ENCODE measurements around the gene RGS19. TPM values are rescaled to one million over a fixed set of nuclear protein-coding genes. Genes with fewer than 3 reads are reported as not detected.

RGS19 gene
- total RNA-seq, 1 donor from 2014 or later = 40.3 TPM

GRCh38 chr20:64037498-64038213 lies 41.7 kb downstream of the RGS19 start:
- DNase-seq (ENCODE audit: extremely low read depth, low read depth, low spot score) = no peak

- DNase-seq (ENCODE audit: extremely low read depth, low read depth, low spot score) = no peak
Measured at GRCh38 chr20:64037199-64037497, 42.2 kb downstream of the RGS19 start.

DNA sequence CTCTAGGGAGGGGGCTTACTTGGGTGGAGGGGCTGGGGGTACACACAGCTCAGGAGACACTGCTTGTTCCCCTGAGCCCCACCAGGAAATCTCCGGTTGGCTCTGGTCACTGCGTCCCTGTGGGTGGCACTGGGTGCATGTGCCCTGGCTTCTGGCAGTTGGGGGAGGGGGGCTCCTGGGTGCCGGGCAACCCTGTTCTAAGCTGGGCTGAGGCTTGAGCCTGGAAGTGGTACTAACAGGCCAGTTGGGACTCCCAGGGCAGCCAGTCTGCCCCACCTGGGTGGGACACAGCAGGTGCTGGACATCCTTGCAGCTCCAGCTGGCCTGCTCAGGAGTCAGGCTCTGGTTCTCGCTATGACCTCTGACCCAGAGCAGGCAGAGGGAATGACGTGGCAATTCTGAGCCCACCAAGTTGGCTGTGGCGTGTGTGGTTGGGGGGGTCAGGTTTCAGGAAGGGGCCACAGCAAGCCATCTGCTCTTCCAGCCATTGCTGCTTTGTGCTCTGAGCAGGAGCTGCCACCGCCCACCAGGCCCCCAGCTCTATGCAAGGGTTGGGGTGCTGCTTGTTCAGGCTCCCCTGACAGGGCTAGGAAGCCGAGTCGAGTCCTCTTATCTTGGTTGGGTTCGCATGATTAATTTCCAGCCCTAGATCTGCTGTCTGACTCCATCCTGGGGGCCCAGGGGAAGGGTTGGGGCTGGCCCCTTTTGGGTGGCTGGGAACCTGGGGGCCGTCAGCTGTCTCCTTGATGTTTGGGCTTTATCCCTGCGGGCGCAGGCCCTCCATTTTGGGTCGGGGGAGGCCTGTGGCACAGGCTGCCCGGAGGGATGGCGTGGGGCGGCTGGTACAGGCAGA lies 42.7 kb downstream of the RGS19 start:
- no peak for DNase-seq (ENCODE audit: extremely low read depth, low read depth, low spot score)

GRCh38 chr20:64035933-64036345 lies 43.4 kb downstream of the RGS19 start, which contains the start of gene C20orf204:
TSS of gene C20orf204 (plus strand) at chr20:64036182. CDS start at chr20:64036324, 142 bp downstream.
- DNase-seq (ENCODE audit: extremely low read depth, low read depth, low spot score) = no peak

DNA sequence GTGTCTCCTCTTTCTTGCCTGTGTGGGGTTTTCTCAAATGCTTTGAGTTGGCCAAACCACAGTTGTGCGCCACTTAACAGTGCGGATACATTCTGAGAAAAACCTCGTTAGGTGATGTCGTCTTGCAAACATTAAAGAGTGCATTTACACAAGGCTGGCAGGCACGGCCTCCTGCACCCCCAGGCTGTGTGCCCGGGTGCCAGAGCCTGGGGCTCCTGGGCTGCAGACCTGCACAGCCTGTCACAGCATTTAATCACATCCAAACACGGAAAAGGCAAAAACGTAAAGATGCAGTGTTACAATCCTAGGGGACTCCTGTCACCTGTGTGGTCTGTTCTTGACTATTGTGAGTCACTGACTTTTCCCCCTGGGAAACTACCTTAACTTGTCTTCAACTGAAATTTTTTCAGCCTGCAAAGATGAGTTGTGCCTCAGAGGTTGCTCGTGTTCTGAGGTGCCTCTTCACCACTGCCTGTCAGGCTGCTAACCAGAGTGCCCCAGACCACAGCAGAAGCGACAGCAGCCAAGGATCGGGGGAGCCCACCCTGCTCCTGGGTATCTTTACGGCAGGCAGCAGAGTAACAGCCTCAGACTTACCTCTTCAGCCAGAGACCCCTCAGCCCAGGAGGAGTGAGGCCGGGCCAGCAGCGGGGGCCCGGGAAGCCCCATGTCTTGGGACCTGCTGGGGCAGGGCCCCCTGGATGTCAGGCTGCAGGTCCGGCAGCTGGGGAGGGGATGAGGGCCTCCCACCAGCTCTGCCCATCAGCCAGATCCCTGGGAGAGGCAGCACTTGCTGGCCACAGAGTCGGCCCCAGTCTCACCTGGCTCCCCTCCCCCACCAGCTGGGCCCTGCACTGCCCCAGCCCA lies 44.0 kb downstream of the RGS19 start:
- no peak for DNase-seq (ENCODE audit: extremely low read depth, low read depth, low spot score)

DNA sequence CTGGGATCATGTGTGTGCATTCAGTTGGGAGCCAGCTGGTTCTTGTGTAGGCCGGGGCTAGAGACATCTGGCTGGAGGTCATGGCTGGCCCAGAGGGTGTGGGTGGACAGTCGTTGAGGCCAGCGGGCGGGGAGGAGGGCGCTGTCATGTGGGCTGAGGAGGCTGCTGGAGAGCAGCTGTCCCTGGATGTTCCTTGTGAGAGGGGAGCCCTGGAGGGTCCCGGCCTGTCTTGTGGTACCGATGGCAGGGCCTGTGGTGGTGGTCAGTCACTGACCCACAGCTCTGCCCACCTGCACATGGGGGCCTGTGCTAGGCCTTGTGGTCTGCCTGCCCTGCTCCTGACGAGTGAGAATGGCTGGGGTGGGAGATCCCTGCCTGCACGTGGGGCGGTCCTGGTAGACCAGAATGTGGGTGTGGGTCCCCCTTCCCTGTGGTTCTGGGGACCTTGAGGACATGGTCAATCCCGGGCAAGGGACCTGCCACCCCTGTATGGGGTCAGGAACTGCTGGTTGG lies 45.3 kb downstream of the RGS19 start:
- no peak for DNase-seq (ENCODE audit: extremely low read depth, low read depth, low spot score)

DNA sequence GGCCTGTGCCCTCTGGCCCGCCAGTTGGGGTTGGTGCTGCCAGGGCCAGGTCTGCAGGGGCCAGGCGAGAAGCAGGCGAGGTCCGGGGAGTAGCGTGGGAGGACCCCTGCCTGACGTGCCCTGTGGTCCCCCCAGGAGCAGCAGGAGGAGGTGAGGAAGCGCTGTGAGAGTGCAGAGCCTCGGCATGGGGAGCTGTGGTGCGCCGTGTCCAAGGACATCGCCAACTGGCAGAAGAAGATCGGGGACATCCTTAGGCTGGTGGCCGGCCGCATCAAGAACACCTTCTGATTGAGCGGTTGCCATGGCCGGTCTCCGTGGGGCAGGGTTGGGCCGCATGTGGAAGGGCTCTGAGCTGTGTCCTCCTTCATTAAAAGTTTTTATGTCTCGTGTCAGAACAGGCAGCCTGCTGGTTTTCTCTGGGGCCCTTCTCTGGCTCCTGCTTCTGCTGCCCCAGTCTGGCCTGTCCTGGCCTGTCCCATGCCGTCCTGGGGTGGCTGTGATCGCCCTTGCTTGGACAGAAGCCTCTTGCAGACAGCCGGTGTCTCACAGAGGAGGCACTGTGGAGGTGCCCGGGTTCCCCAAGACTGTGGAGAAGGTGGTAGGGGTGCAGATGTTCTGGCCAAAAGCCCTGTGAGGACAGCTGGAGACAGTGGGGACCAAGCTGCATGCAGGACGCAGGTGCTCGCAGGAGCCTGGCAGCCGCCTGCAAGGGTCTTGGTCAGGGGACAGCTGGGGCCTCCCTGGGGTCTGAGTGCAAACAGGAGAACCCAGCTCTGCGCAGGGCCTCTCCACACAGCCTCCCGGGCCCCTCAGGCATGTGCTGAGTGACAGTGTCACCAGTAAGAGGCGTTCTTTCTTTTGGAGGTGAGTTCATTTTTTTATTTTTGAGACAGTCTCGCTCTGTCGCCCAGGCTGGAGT lies 46.4 kb downstream of the RGS19 start:
- DNase-seq (ENCODE audit: extremely low read depth, low read depth, low spot score) = no peak

GRCh38 chr20:64031822-64032314 lies 47.5 kb downstream of the RGS19 start:
- no peak for DNase-seq (ENCODE audit: extremely low read depth, low read depth, low spot score)

- DNase-seq (ENCODE audit: extremely low read depth, low read depth, low spot score) = no peak
Measured at GRCh38 chr20:64030371-64031134, 48.8 kb downstream of the RGS19 start.

DNA sequence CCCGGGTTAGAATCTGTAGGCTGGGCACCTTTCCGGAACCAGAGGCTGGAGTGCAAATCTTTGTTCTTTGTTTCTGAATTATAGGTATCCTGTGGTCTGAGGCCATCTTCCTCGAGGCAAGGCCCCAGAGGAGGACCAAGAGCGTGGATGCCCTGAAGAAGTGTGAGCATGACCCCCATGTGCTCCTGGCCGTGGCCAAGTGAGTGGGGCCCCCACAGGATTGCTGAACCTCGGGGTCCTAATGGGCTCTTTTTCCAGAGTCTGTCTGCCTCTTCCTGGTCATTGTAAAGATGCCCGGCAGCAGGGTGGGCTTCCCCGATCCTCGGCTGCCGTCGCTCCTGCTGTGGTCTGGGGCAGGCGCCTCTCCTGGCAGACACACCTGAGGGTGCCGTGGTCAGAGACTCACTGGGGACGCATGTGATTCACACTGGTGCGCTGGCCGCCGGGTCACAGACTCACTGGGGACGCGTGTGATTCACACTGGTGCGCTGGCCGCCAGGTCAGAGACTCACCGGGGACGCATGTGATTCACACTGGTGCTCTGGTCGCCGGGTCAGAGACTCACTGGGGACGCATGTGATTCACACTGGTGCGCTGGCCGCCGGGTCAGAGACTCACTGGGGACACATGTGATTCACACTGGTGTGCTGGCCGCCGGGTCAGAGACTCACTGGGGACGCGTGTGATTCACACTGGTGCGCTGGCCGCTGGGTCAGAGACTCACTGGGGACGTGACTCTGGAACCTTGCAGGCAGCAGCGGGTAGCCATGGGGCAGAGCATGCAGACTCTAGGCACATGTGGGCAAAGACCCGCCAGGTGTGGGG lies 49.8 kb downstream of the RGS19 start:
- DNase-seq (ENCODE audit: extremely low read depth, low read depth, low spot score) = no peak

DNA sequence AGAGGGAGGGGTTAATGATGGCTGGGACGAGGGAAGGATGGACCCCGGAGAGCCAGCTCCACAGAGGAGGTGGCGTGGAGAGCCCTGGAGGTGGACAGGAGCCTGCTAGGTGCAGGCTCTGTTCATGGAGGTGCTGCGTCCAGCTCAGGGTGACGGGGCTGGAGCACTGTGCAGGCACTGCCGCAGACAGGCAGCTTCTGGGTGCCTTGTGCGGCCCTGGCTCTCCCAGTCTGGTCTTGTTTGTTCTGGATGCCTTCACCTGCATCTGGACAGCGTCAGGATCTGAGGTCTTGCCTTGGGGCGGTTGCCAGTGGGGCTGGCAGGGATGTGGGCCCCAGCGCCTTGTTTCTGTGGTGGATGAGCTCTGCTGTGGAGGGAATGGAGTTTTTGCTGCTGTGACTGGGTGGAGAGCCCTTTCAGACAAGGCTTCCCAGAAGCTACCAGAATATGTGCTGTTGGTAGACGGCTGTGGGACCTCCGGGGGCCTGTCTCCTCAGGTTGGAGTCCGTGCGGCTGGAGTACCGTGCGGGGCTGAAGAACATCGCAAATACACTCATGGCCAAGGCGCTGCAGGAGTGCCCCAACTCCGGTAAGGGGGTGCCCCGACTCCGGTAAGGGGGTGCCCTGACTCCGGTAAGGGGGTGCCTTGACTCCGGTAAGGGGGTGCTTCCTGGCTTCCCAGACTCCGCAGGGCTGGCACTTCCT lies 51.2 kb downstream of the RGS19 start:
- DNase-seq (ENCODE audit: extremely low read depth, low read depth, low spot score) = no peak

- DNase-seq (ENCODE audit: extremely low read depth, low read depth, low spot score) = no peak
Measured at GRCh38 chr20:64025826-64026412, 53.4 kb downstream of the RGS19 start.

GRCh38 chr20:64025101-64025825 lies 54.1 kb downstream of the RGS19 start:
- DNase-seq (ENCODE audit: extremely low read depth, low read depth, low spot score) = no peak

DNA sequence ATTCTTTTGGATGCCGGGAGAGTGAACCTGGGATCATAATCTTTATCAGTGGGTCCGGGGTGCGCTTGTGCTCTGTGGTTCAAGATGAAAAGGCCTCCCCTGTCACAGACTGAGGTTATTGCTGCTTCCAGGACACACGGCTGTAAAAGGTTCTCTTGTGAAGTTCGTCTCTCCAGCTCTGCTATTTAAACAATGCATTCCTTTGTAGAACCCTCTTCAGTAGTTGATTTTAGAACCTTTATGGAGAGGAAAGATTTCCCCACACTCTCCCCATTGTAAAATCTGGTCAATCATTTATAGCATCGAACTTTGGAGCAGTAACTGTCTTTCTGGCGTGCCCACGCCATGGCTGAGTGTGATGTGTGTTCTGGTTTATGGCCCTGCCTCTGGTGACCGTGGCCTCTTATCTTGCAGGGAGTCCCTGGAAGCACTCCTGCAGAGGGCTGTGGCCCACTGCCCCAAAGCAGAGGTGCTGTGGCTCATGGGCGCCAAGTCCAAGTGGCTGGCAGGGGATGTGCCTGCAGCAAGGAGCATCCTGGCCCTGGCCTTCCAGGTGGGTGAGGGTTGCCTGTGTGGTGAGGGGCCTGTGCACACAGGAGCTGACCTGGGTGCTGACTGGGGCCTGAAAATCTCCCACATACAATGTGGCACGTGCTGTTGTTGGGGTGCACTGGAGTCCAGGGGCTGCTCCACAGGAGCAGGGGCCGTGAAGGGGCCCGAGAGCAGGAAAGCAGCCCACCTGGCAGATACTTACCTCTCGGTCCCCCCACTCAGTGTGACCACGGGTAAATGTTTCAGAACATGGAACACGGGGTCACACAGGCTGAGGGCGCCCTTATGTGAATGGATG lies 55.0 kb downstream of the RGS19 start:
- DNase-seq (ENCODE audit: extremely low read depth, low read depth, low spot score) = no peak

DNA sequence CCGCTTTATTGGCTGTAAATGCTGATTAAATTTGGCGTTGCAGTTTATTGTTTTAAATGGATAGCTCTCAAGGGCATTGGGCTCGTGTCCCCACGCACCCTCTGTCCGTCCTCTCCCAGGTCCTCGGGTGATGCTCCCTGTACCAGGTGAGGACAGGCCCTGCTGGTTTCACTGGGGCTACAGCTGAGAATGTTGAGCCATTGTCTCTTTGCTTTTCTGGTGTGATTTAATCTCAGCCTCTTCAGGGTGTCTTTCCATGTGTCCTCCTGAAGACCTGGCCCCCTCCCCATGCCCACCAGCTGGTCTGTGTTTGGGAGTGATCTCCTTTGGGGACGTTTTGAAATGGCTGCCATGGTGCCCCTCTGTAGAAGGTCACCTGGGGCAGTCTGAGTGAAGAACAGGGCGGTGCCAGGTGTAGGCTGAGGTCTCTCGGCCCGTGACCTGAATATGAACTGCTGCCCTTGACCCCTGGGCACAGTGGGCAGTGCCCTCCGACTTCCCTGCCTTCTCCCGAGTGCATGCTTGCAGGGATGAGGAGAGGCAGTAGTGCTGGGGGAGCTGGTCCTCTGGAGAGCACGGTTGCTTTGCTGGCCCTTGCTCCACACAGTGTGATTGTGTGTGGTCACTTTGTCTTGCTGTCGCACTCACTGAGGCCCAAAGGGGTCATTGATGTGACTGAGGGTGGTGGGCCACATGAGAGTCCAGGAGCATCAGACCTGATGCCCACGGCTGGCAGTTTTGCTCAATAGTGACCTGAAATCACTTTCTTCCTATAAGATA lies 55.8 kb downstream of the RGS19 start:
- no peak for DNase-seq (ENCODE audit: extremely low read depth, low read depth, low spot score)

Measured in glomerular endothelial cell (primary cell).